T-cell (primary cell): ENCODE measurements around the gene IPO8. TPM values are rescaled to one million over a fixed set of nuclear protein-coding genes. Genes with fewer than 3 reads are reported as not detected.
A peak's percentile ranks its signal among the peaks of the same experiment; 100 is the strongest.

Experiments
- ATAC-seq, 4 experiments: fragments of 200-7000 bp in 3 of 4; fragments of 150-1000 bp in 1 of 4; cut with Tn5 transposase; replicated peaks in 1 of 4; 1 replicate in 3 of 4; 2 replicates in 1 of 4; pipeline ENCODE4 v1.10.0; 2021; ENCODE audit warnings: moderate library complexity in 3 of 4, mild to moderate bottlenecking in 2 of 4, moderate number of reproducible peaks in 1 of 4
- CTCF ChIA-PET, 2 donors: fragments of 300-600 bp; sonication (Branson Sonifier 250); formaldehyde crosslinking; loops; one replicate each; lab custom pipeline; 2022; ENCODE audit warnings: antibody characterized with exemption in 2 of 2; lab: Charles Lee
- POLR2A ChIA-PET, 2 donors: fragments of 300-600 bp; sonication (Branson Sonifier 250); formaldehyde crosslinking; loops; one replicate each; lab custom pipeline; 2022; ENCODE audit warnings: antibody characterized with exemption in 2 of 2; lab: Charles Lee
- DNase-seq, 35 experiments: peaks; one replicate each; pipeline versions ENCODE4 v3.0.0 to v3.0.0-alpha.2; 2013 to 2023
- H3K27ac ChIP-seq: one replicate; pipeline ENCODE4 v1.5.1; 2013; ENCODE audit warnings: low read length
- H3K27me3 ChIP-seq, 2 experiments: replicated peaks in 1 of 2; 1 replicate in 1 of 2; 2 replicates in 1 of 2; pipeline versions ENCODE4 v1.6.1 to v1.7.0; 2013; ENCODE audit warnings: low read length in 1 of 2, mixed read lengths in 1 of 2; ENCODE audit not compliant: control insufficient read depth in 2 of 2, insufficient read depth in 2 of 2; ENCODE audit errors: extremely low read depth in 1 of 2
- H3K36me3 ChIP-seq, 2 donors: 1 replicate in 1 of 2; 2 replicates in 1 of 2; pipeline versions ENCODE4 v1.6.1 to v1.7.0; 2013; ENCODE audit warnings: low read length in 1 of 2; ENCODE audit not compliant: control insufficient read depth in 2 of 2, insufficient read depth in 1 of 2; ENCODE audit errors: extremely low read depth in 1 of 2
- H3K4me1 ChIP-seq, 2 experiments: 1 replicate in 1 of 2; 2 replicates in 1 of 2; pipeline versions ENCODE4 v1.6.1 to v1.7.0; 2013; ENCODE audit warnings: low read length in 2 of 2, mixed read lengths in 1 of 2; ENCODE audit not compliant: insufficient read depth in 2 of 2, control insufficient read depth in 1 of 2; ENCODE audit errors: extremely low read depth in 1 of 2
- H3K4me3 ChIP-seq, 2 donors: 1 replicate in 1 of 2; 2 replicates in 1 of 2; pipeline versions ENCODE4 v1.5.1 to v1.7.0; 2013; ENCODE audit warnings: mild to moderate bottlenecking in 2 of 2, low read length in 1 of 2, moderate library complexity in 1 of 2; ENCODE audit not compliant: control insufficient read depth in 1 of 2; ENCODE audit errors: extremely low read depth in 1 of 2
- H3K9me3 ChIP-seq: 2 replicates; pipeline ENCODE4 v1.7.0; 2013
- H3K27ac Mint-ChIP-seq, 2 donors: one replicate each; pipeline ENCODE4 v1.8.0; 2020 to 2021; ENCODE audit warnings: mild to moderate bottlenecking in 2 of 2, mixed read lengths in 2 of 2
- H3K27me3 Mint-ChIP-seq, 2 donors: one replicate each; pipeline ENCODE4 v1.8.0; 2021 to 2022; ENCODE audit warnings: mixed read lengths in 2 of 2
- H3K36me3 Mint-ChIP-seq: one replicate; pipeline ENCODE4 v1.8.0; 2021; ENCODE audit warnings: mixed read lengths
- H3K4me1 Mint-ChIP-seq, 3 donors: one replicate each; pipeline ENCODE4 v1.8.0; 2020 to 2022; ENCODE audit warnings: mixed read lengths in 3 of 3, mild to moderate bottlenecking in 1 of 3
- H3K4me3 Mint-ChIP-seq, 3 donors: one replicate each; pipeline ENCODE4 v1.8.0; 2020 to 2022; ENCODE audit warnings: mild to moderate bottlenecking in 3 of 3, mixed read lengths in 3 of 3, moderate library complexity in 3 of 3
- H3K9me3 Mint-ChIP-seq, 3 donors: one replicate each; pipeline ENCODE4 v1.8.0; 2020 to 2022; ENCODE audit warnings: mixed read lengths in 3 of 3
- WGBS: methylation state at CpG from one replicate; pipeline ENCODE4 v1.1.5; 2013; ENCODE audit warnings: missing lambda C conversion rate; ENCODE audit not compliant: insufficient coverage; 5-methylcytosine and 5-hydroxymethylcytosine counted together
- total RNA-seq, 35 experiments: library from RNA in 6 of 35; stranded (reverse) in 6 of 35; fragments of 120-200 nt in 1 of 35; gene quantifications; one replicate each; pipeline versions ENCODE4 v1.2.1 to v1.2.4 and lab custom pipeline; 2013 to 2026

IPO8 gene
- total RNA-seq, 5 donors from 2014 or later (not counting 1 experiment from before 2014, with no cell fraction given): 29.9 to 54.9 (median 45.1) TPM

DNA sequence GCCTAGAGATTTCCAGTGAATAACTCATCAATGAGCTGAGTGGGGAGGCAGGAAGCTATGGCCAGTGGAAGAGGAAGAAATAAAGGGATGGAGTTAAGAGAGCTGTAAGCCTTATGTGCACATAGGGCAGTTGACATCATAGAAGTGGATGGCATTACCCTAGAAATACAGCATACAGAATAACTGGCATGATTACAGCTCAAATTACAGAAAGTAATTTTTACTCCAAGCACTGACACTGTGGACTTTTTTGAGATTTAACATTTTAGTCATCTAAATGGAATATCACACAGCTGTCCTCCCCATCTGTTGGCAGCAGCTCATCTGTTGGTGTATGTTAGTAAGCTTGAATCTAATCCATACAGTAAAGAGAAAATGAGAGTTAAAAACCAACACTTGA lies 5.4 kb upstream of the IPO8 start:
- Histone ChIP-seq H3K4me3 (no peak overlapping the region), H3K4me1 (peaks cover 0 to 7% of the 10 kb centered on the region in 2 experiments), H3K27ac (no peak overlapping the region), H3K9me3 (no peaks in the 10 kb centered on the region), H3K36me3 (no peaks in the 10 kb centered on the region), H3K27me3 (no peaks in the 10 kb centered on the region)
- DNase-seq: no peak
- POLR2A ChIA-PET: interaction anchor here in 1 of 2 donors (0.5 to 0.6 kb wide), 2 partner anchors 10 to 25 kb away, joined by 3 read pairs; no protein-coding TSS in a partner anchor
- Mint-ChIP-seq H3K27me3 (no peaks in the 10 kb centered on the region), H3K27ac (no peak overlapping the region), H3K9me3 (no peaks in the 10 kb centered on the region), H3K4me3 (no peak overlapping the region), H3K36me3 (no peaks in the 10 kb centered on the region), H3K4me1 (peaks cover 2 to 5% (median 5%) of the 10 kb centered on the region in 3 donors)
- CTCF ChIA-PET: interaction anchor here in 1 of 2 donors (0.7 kb wide), 1 partner anchor 1614 kb away, joined by 4 read pairs; no protein-coding TSS in a partner anchor
- ATAC-seq: no peak

DNA sequence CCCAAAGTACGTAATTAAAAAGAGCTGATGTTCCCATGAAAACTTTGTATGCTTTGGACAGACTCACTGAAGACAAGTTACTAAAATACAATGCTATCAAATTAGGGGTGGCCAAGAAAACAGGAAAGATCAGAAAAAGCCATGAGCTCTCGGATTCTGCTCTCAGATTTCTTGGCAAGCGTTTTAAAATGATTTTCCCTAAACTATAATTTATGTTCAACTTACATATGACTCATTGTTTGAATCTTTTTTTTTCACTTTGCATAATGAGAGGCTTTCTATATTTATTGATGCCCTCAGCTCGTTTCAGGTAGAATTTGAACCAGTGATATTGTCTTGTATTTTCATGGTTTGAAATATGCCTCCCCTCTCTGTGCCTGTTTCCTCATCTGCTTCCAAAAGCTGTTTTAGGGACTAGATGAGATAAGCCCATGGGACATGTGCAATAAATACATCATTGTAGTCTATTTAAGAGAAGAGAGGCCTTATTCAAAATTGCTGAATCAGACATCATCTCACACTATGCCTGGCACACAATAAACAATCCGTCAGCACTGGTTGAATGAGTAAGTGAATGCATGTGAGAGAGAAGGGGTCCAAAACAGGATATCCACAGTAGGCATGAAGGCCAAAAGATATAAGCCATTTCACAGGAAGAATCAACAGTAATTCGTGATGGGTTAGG lies 4.7 kb upstream of the IPO8 start:
- ATAC-seq (no peak), DNase-seq (no peak)
- no peak overlapping the region for H3K27ac Mint-ChIP-seq
- H3K27me3 Mint-ChIP-seq: no peaks in the 10 kb centered on the region
- ChIA-PET CTCF (no interaction called here), POLR2A (interaction anchor here (0.5 to 0.6 kb wide), 2 partner anchors 18 to 25 kb away, joined by 3 read pairs; no protein-coding TSS in a partner anchor)
- peaks cover 0 to 8% of the 10 kb centered on the region in 2 experiments for H3K4me1 ChIP-seq
- H3K27ac ChIP-seq: no peak overlapping the region
- no peaks in the 10 kb centered on the region for H3K9me3 ChIP-seq
- WGBS: 100% methylated on average over 1 of the region's 6 CpGs
- peaks cover 5 to 10% (median 9%) of the 10 kb centered on the region in 3 donors for H3K4me1 Mint-ChIP-seq
- no peak overlapping the region for H3K4me3 ChIP-seq
- no peaks in the 10 kb centered on the region for H3K27me3 ChIP-seq
- no peak overlapping the region for H3K4me3 Mint-ChIP-seq
- H3K9me3 Mint-ChIP-seq: no peaks in the 10 kb centered on the region
- H3K36me3 ChIP-seq: no peaks in the 10 kb centered on the region
- no peaks in the 10 kb centered on the region for H3K36me3 Mint-ChIP-seq

DNA sequence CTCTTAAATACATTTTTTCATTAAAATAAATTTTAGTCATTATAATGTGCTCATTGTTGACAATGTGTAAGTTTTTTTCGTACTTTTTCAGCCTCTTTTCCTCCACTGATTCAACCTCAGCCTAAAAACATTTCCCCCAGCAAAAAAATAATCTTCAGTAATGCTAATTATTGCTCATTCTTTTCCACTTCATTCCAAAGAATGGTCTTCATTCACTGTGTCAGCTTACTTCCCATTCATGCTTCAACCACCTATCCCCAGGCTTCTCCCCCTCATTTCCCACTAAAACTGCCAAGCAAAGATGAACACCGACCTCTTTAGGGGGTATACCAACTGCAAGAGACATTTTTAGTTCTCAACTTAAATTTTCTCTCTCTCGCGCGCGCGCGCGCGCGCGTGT lies 2.7 kb upstream of the IPO8 start:
- ChIA-PET CTCF (no interaction called here), POLR2A (no interaction called here)
- WGBS: 80% methylated on average over 1 of the region's 12 CpGs

DNA sequence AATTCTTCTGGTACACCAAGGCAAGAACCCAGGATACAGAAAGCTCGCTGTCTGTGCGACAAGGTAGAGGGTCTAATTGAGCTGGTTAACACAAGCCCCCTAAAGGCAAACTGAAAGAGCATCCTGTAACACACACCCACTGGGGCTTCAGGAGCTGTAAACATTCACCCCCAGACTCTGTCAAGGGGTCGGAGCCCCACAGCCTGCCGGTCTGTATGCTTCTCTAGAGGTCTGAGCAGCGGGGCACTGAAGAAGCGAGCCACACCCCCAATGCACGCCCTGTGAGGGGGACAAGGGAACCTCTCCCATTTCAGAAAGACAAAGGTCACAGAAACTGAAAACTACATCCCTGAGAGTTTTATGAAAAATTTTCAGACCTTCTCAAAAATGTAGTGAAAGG lies 1.3 kb upstream of the IPO8 start:
- Histone ChIP-seq H3K9me3 (no peaks in the 10 kb centered on the region), H3K27me3 (no peaks in the 10 kb centered on the region), H3K36me3 (no peaks in the 10 kb centered on the region), H3K4me1 (peaks cover 17 to 21% of the 10 kb centered on the region in 2 experiments), H3K4me3 (no peak overlapping the region), H3K27ac (no peak overlapping the region)
- no peak for ATAC-seq
- H3K4me3 Mint-ChIP-seq: peak overlapping the region in 1 of 3 donors; percentile 5
- POLR2A ChIA-PET: no interaction called here
- CTCF ChIA-PET: no interaction called here
- no peaks in the 10 kb centered on the region for H3K36me3 Mint-ChIP-seq
- DNase-seq: no peak
- no peak overlapping the region for H3K27ac Mint-ChIP-seq
- no CpG with 5 or more reads among the region's 7 CpGs for WGBS
- H3K4me1 Mint-ChIP-seq: peaks cover 36 to 40% (median 37%) of the 10 kb centered on the region in 3 donors
- no peaks in the 10 kb centered on the region for H3K27me3 Mint-ChIP-seq
- no peaks in the 10 kb centered on the region for H3K9me3 Mint-ChIP-seq

More for the DNA sequence above, 2.7 kb upstream of the IPO8 start:
- Mint-ChIP-seq H3K36me3 (no peaks in the 10 kb centered on the region), H3K4me3 (no peak overlapping the region), H3K4me1 (peaks cover 22 to 28% (median 27%) of the 10 kb centered on the region in 3 donors), H3K27me3 (no peaks in the 10 kb centered on the region), H3K27ac (no peak overlapping the region), H3K9me3 (no peaks in the 10 kb centered on the region)
- ATAC-seq: no peak
- H3K27ac ChIP-seq: no peak overlapping the region
- DNase-seq: no peak
- peaks cover 13 to 21% of the 10 kb centered on the region in 2 experiments for H3K4me1 ChIP-seq
- no peaks in the 10 kb centered on the region for H3K36me3 ChIP-seq
- H3K27me3 ChIP-seq: no peaks in the 10 kb centered on the region
- no peaks in the 10 kb centered on the region for H3K9me3 ChIP-seq
- no peak overlapping the region for H3K4me3 ChIP-seq

DNA sequence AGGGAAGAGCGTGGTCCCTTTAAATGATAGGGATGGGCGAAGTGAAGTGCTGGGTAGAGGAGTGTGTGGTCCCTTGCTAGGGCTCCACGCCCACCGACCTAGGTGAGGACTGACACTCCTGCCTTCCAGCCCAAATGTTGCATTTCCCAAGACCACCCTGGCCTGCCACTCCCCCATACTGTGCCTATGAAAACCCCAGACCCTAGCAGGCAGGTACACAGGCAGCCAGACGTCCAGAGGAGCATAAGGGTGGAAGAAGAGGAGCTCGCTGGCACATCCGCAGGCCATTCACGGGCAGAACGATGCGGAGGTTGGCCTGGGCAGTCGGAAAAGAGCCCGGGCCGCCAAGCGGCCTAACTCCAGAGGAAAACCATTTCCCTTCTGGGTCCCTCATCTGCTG lies 817 bp upstream of the IPO8 start:
- Mint-ChIP-seq H3K36me3 (no peaks in the 10 kb centered on the region), H3K9me3 (no peaks in the 10 kb centered on the region), H3K4me3 (peak overlapping the region; percentile 95 to 97 (median 96)), H3K27me3 (no peaks in the 10 kb centered on the region), H3K27ac (peak overlapping the region in 1 of 2 donors; percentile 93), H3K4me1 (peaks cover 39 to 43% (median 41%) of the 10 kb centered on the region in 3 donors)
- Histone ChIP-seq H3K4me1 (peaks cover 17 to 21% of the 10 kb centered on the region in 2 experiments), H3K27me3 (no peaks in the 10 kb centered on the region), H3K36me3 (no peaks in the 10 kb centered on the region), H3K27ac (no peak overlapping the region), H3K4me3 (peak overlapping the region in 1 of 2 donors; percentile 88), H3K9me3 (no peaks in the 10 kb centered on the region)
- ATAC-seq (no peak), DNase-seq (no peak)
- POLR2A ChIA-PET: interaction anchor here in 1 of 2 donors (0.5 kb wide), 1 partner anchor 629 kb away, joined by 5 read pairs; the partner anchor contains the start of gene SINHCAF
- 93% methylated on average over 8 of the region's 14 CpGs for WGBS
- CTCF ChIA-PET: no interaction called here

DNA sequence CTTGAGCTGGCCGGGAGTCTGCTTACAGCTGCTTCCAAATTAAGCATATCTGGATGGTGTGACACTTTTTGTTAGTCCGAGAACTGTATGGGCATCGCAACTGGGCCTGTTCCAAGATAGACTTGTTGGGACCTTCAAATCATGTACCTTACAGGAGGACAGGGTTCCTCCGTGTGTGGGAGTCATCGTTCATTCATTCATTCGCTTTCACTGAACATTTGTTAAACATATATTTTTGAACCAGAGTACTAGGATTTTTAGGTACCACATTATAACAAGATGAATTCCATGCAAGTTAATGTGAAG lies 387 bp upstream of the IPO8 start:
- peaks cover 43 to 47% (median 46%) of the 10 kb centered on the region in 3 donors for H3K4me1 Mint-ChIP-seq
- H3K9me3 Mint-ChIP-seq: no peaks in the 10 kb centered on the region
- ATAC-seq (no peak), DNase-seq (no peak)
- peak overlapping the region; percentile 87 to 93 for H3K27ac Mint-ChIP-seq
- Histone ChIP-seq H3K36me3 (no peaks in the 10 kb centered on the region), H3K4me1 (peaks cover 17 to 21% of the 10 kb centered on the region in 2 experiments), H3K27ac (peak overlapping the region; percentile 61), H3K4me3 (peak overlapping the region; percentile 88 to 92), H3K9me3 (no peaks in the 10 kb centered on the region), H3K27me3 (no peaks in the 10 kb centered on the region)
- H3K36me3 Mint-ChIP-seq: no peaks in the 10 kb centered on the region
- ChIA-PET POLR2A (interaction anchor here (0.5 to 0.7 kb wide), 3 partner anchors 9 to 630 kb away, joined by 4 to 9 read pairs (median 5); partner anchors contain the start of gene SINHCAF (in 1 of the 2)), CTCF (interaction anchor here (0.6 to 2.3 kb wide), 6 partner anchors 9 to 59 kb away, joined by 3 to 12 read pairs (median 4); partner anchors contain the start of gene CAPRIN2 (in 1 of the 2))
- H3K27me3 Mint-ChIP-seq: no peaks in the 10 kb centered on the region
- H3K4me3 Mint-ChIP-seq: peak overlapping the region; percentile 95 to 97 (median 96)
- 25% methylated on average over 2 of the region's 6 CpGs for WGBS
